Lower leg skin (tissue), 4 donors: Measurements from ENCODE around the gene TMEM114. TPM values are rescaled to one million over a fixed set of nuclear protein-coding genes. Genes with fewer than 3 reads are reported as not detected.

Experiments
- DNase-seq, 2 donors: peaks; one replicate each; pipeline ENCODE4 v3.0.0-alpha.2; 2019; ENCODE audit warnings: low spot score in 2 of 2
- H3K4me3 ChIP-seq: fragments of 200-600 bp; sonication (generic); 2 replicates; pipeline ENCODE4 v1.5.1; 2017; ENCODE audit warnings: mild to moderate bottlenecking, low read depth; ENCODE audit not compliant: poor library complexity, severe bottlenecking
- CTCF ChIP-seq, 3 donors: fragments of 450-650 bp; IDR thresholded peaks; one replicate each; pipeline ENCODE4 v1.5.1; 2016; ENCODE audit warnings: antibody characterized with exemption in 3 of 3, mild to moderate bottlenecking in 3 of 3, moderate library complexity in 2 of 3
- POLR2A ChIP-seq, 2 donors: fragments of 450-650 bp; IDR thresholded peaks; one replicate each; pipeline ENCODE4 v1.6.1; 2016 to 2017; ENCODE audit warnings: antibody characterized with exemption in 2 of 2, mild to moderate bottlenecking in 1 of 2, moderate library complexity in 1 of 2
- WGBS, 2 donors: methylation state at CpG; one replicate each; pipeline ENCODE4 v1.1.5; 2018; 5-methylcytosine and 5-hydroxymethylcytosine counted together
- intact Hi-C: fragments of 100-400 bp; cut with DNase I; formaldehyde crosslinking; loops from one replicate; pipeline ENCODE4 v1.15.0; 2023; ENCODE audit warnings: low total_unique reads
- total RNA-seq, 4 donors: library from RNA; depleted of rRNA; stranded (reverse); fragments of >200 nt; gene quantifications; one replicate each; pipeline ENCODE4 v1.1.0, GENCODE V29; 2016

Gene TMEM114
- total RNA-seq: not detected

- TF ChIP-seq POLR2A (IDR thresholded peaks at IDR 0.05): no peak
- 1 to 4% methylated on average over 34 to 41 of the region's 41 CpGs for WGBS, 2 donors
- no peak for DNase-seq
- intact Hi-C loops: no loop called here
- H3K4me3 ChIP-seq: no peak within 1 kb of the TSS
These were observed at the start of gene TMEM114 for GRCh38 chr16:8589900-8590688. TMEM114 (minus strand) TSS chr16:8590511; CDS start chr16:8589838, 673 bp downstream.

GRCh38 chr16:8639694-8640093, 49.4 kb upstream of the TMEM114 start:
- H3K4me3 ChIP-seq: no peak overlapping the region
- 88 to 96% methylated on average over 11 of the region's 13 CpGs for WGBS, 2 donors
- TF ChIP-seq CTCF (IDR thresholded peaks at IDR 0.05) (no peak), POLR2A (IDR thresholded peaks at IDR 0.05) (no peak)
- intact Hi-C loops: loop anchor here (10.0 kb wide), 1 partner anchor 75 kb away; no protein-coding TSS in a partner anchor
- no peak for DNase-seq

- intact Hi-C loops: no loop called here
- 82 to 83% methylated on average over 18 of the region's 18 CpGs for WGBS, 2 donors
- TF ChIP-seq CTCF (IDR thresholded peaks at IDR 0.05): no peak
- TF ChIP-seq POLR2A (IDR thresholded peaks at IDR 0.05): no peak
- DNase-seq: no peak
- no peak overlapping the region for H3K4me3 ChIP-seq
These were observed 44.9 kb upstream of the TMEM114 start for GRCh38 chr16:8634991-8635736.

GRCh38 chr16:8632675-8633182, 42.4 kb upstream of the TMEM114 start:
- no peak for TF ChIP-seq POLR2A (IDR thresholded peaks at IDR 0.05)
- TF ChIP-seq CTCF (IDR thresholded peaks at IDR 0.05): no peak
- DNase-seq: peak in 1 of 2 donors; percentile 26
- WGBS, 2 donors: 66 to 70% methylated on average over 5 of the region's 5 CpGs
- intact Hi-C loops: no loop called here
- no peak overlapping the region for H3K4me3 ChIP-seq

GRCh38 chr16:8631818-8632465, 41.6 kb upstream of the TMEM114 start:
- DNase-seq: no peak
- TF ChIP-seq POLR2A (IDR thresholded peaks at IDR 0.05) (no peak), CTCF (IDR thresholded peaks at IDR 0.05) (no peak)
- intact Hi-C loops: no loop called here
- no peak overlapping the region for H3K4me3 ChIP-seq
- 69 to 71% methylated on average over 15 of the region's 15 CpGs for WGBS, 2 donors

- intact Hi-C loops: no loop called here
These were observed 41.1 kb upstream of the TMEM114 start for GRCh38 chr16:8631373-8631772.

More at GRCh38 chr16:8631373-8631772, 41.1 kb upstream of the TMEM114 start:
- H3K4me3 ChIP-seq: no peak overlapping the region
- DNase-seq: no peak
- TF ChIP-seq CTCF (IDR thresholded peaks at IDR 0.05) (no peak), POLR2A (IDR thresholded peaks at IDR 0.05) (no peak)
- 88% methylated on average over 9 of the region's 9 CpGs for WGBS, 2 donors
